ENCODE results near the gene CYP2E1. TPM values are rescaled to one million over a fixed set of nuclear protein-coding genes. Genes with fewer than 3 reads are reported as not detected.
"Not testable (repeated sequence)": the region's sequence is repeated elsewhere in the genome, so short reads cannot be mapped to it uniquely, and the experiment has no call there.

The CYP2E1 gene
- total RNA-seq: 3,844 TPM

DNA sequence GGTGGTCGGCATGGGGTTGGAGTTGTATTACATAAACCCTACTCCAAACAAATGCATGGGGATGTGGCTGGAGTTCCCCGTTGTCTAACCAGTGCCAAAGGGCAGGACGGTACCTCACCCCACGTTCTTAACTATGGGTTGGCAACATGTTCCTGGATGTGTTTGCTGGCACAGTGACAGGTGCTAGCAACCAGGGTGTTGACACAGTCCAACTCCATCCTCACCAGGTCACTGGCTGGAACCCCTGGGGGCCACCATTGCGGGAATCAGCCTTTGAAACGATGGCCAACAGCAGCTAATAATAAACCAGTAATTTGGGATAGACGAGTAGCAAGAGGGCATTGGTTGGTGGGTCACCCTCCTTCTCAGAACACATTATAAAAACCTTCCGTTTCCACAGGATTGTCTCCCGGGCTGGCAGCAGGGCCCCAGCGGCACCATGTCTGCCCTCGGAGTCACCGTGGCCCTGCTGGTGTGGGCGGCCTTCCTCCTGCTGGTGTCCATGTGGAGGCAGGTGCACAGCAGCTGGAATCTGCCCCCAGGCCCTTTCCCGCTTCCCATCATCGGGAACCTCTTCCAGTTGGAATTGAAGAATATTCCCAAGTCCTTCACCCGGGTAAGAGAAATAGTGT is at the start of gene CYP2E1:
CYP2E1 (plus strand) TSS at position 407 of the 632 bp plus-strand sequence; CDS start at position 440, 33 bp downstream.
- peak; percentile 73 for ATAC-seq
- DNase-seq (ENCODE audit: low spot score): peak; percentile 96

DNA sequence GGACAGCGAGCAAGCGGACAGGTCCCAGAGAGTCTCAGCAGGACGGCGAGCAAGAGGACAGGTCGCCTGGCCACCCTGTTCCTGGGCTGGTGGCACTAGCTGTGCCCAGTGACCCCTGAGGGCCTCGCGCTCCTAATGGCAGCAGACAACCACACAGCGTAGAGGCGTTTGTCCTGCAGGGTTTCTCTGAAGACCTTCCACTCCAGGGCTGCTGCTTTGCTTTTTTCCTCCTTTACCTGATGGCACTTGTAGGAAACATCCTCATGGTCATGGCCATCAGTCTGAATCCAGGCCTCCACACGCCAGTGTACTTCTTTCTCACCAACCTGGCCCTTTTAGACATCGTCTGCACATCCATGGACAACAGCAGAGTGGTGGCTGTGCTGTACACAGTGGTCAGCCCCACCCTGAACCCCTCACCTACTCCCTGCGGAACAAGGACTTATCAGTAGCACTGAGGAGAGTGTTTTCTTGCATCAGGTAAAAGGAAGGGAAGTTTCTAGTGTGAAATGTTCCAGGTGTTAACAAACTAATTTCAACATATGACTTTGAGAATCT is 46.0 kb upstream of the CYP2E1 start:
- no peak for DNase-seq (ENCODE audit: low spot score)
- no peak for ATAC-seq

DNA sequence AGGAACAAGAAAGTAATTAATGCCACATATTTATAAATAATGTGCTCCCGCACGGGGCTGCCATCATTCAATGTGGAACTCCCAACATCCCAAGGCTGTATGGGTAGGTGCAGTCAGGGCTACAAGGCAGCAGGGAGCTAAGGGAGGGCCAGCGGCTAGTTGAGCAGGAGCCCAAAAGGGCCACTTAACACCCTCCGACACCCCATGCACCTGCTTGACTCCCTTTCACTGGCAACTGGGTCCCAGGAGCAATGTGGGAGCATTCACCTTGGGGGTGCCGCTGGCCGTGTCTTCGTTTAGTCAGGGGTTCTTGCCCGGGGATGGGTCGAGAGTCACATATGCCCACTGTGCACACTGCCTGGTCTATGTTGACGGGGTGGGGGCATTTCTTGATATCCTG is 45.5 kb upstream of the CYP2E1 start:
- ATAC-seq (peak; percentile 19), DNase-seq (ENCODE audit: low spot score) (no peak)

DNA sequence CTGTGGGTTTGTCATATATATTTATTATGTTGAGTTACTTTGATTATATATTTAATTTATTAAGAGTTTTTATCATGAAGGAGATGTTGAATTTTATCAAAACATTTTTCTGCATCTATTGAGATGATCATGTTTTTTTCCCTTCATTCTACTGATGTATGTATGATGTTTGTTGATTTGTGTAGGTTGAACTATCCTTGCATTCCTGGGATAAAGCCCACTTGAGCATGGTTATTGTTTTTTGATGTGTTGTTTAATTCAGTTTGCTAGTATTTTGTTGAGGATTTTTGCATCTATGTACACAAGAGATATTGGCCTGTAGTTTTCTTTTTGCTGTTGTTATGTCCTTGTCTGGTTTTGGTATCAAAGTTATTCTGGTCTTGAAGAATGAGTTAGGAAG is 42.3 kb upstream of the CYP2E1 start:
- DNase-seq (ENCODE audit: low spot score) (no peak), ATAC-seq (no peak)

DNA sequence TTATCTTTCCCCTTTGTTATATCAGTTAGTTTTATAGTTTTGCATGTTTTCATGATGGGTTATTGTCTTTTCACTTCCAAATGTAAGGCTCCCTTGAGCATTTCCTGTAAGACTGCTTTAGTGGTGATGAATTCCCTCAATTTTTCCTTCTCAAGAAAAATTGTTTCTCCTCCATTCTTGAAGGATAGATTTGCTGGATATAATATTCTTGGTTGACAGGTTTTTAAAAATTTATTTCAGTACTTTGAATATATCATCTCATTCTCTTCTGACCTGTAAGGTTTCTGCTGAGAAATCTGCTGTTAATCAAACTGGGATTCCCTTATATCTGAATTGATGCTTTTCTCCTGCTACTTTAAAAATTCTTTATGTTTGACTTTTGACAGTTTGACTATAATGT is 40.1 kb upstream of the CYP2E1 start:
- DNase-seq (ENCODE audit: low spot score) (no peak), ATAC-seq (no peak)

DNA sequence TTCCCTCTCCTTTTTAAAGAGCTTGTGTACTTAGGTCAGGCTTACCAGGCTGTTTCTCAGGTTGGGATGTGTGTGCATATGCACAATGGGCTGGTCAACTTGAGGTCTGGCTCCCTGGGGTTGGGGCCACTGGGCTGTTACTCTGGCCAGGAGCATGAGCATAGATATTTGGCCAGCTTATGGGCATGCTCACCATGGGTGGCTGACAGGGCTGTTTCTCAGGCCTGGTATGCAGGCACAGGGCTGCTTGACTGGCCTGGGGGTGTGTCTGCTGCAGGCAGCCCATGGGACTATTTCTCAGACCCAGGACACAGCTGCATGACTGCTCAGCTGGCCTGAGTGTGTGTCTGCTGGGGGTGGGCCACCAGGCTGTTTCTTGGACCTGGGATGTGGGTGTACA is 38.8 kb upstream of the CYP2E1 start:
- ATAC-seq (peak; percentile 10), DNase-seq (ENCODE audit: low spot score) (no peak)

DNA sequence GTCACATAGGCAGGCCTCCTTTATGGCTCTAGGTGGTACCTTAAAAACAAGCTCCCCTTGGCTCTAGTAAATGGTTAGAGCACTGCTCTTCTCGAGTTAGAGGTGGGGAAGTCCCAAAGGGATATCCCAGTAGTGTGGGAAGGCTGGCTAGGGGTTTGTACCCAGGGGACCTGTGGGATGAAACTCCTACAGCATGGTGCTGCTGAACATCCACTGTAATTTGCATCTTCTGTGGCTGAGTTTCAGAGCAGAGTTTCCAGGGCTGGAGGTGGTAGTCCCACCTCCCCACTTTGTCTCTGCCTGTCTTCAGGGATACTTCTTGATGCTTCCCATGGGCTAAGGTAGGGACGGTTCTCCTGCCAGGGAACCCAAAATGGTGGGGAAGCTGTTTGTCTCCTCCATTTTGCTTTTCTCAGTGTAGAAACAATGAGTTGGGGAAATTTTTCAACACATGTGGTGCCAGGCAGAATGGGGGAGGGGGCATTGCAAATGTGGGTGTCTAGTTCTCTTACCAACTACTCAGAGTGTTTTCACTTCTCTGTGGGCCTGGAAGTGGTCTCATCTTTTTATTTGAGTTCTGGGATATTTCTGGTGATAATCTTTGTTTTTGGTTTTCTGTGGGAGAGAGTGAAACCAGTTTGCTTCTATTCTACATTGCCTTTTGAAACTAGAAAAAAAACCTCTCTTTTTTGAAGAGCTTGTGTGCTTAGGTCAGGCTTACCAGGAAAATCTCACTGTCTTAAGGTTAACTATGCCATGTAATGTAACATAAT is 37.2 kb upstream of the CYP2E1 start:
- DNase-seq (ENCODE audit: low spot score) (no peak), ATAC-seq (no peak)

DNA sequence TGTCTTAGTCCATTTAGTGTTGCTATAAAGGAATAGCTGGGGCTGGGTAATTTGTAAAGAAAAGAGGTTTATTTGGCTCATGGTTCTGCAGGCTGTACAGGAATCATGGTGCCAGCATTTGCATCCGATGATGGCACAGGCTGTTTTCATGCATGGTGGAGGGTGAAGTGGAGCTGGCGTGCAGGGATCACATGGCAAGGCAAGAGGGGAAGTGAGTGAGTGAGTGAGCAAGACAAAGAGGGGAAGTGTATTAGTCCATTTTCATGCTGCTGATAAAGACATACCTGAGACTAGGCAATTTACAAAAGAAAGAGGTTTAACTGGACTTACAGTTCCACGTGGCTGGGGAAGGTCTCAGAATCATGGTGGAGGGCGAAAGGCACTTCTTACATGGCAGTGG is 33.6 kb upstream of the CYP2E1 start:
- DNase-seq (ENCODE audit: low spot score); ATAC-seq: not testable (repeated sequence)

DNA sequence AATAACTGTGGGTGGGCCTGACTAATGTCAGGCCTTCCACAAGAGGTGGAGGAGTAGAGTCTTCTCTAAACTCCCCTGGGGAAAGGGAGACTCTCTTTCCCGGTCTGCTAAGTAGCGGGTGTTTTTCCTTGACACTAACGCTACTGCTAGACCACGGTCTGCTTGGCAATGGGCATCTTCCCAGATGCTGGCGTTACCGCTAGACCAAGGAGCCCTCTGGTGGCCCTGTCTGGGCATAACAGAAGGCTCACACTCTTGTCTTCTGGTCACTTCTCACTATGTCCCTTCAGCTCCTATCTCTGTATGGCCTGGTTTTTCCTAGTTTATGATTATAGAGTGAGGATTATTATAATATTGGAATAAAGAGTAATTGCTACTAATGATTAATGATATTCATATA is 29.8 kb upstream of the CYP2E1 start:
- DNase-seq (ENCODE audit: low spot score); ATAC-seq: not testable (repeated sequence)

DNA sequence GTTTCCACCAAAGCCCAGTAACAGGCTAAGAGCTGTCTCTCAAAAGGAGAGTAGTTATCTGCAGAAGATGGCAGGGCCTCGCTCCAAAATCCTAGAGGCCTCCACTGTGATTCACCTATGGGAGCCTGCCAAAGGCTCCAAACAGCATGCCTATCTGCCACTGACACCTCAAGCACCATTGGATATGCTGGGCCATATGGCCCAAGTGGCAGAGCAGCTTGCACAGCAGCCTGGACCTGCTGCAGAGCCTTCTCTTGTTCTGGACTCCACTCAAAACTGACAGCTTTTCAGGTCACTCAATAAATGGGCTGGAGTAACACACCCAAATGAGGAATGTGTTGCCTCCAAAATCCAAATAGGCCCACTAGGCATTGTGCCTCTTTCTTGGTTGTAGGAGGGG is 28.0 kb upstream of the CYP2E1 start:
- DNase-seq (ENCODE audit: low spot score); ATAC-seq: not testable (repeated sequence)

DNA sequence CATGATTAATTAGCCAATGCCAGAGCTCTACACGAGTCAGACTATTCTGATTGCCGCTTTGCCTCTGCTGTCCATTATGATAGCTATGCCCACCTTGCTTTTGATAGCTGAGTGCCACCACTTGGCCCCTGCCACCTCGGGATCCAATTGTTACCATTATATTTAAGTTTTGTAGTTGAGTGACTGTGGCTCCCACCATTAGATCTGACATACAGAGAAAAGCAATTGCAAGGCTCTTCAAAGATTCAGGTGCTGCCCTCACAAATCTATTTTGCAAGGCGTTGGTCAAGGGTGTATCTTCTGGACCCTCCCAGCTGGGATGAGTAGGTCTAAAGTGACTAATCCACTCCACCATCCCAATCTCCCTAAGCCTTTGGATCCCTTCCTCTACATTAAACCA is 26.3 kb upstream of the CYP2E1 start:
- not testable (repeated sequence) for ATAC-seq; DNase-seq (ENCODE audit: low spot score)

DNA sequence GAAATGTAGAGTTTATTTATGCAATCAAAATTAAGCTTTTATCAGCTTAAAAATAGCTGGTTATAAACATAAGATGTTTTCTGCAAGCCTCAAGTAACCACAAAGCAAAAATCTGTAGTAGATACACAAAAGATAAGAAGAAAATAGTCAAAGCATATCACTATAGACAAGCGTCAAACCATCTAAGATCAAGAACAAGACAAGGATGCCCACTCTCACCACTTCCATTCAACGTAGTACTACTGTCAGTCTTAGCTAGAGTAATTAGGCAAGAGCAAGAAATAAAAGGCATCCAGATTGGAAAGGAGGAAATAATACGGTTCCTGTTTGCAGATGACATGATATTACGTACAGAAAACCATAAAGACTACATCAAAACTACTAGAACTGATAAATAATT is 17.5 kb upstream of the CYP2E1 start:
- no peak for ATAC-seq
- DNase-seq (ENCODE audit: low spot score): no peak

DNA sequence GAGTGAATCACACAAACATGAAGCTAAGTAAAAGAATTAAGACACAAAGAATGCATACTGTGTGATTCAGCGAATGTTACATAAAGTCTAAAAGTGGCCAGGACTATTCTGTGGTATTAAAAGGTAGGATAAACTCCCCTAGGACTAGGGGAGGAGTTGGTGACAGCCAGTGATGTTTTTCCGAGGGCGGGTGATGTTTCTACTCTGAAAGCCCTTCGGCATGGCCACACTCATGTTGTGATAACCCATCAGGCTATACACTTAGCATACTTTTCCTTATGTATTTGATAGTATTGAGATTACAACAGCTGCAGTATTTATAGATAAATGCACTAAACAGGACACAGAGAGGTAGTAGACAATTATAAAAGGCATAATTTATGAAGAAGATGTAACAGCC is 15.8 kb upstream of the CYP2E1 start:
- ATAC-seq: peak; percentile 16

DNA sequence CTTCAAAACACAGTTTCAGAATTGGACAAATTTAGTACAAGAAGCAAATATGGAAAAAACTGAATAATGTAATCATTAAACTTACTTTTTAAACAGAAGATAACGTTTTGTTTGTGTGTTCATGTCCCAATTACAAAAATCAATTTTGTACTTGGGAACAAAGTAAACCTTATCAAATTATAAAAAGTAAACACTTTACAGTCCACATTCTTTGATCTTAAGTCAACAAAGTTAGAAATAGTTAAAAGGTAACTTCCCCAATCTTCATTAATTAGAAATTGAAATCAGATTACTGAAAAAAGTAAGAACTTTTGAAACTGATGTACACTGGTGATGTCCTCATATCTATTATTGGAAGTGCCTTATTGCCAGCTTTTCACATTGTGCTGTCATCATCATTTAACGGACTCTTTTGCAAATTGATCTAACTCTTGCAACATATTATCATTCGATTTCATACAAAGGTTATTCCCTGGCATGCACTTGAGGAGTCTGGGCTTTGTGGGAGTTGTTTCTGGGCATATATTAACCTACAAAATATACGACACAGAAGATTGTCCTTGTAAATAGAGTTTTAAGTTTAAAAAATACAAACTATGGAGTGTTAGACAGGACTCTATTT is 15.1 kb upstream of the CYP2E1 start:
- ATAC-seq: peak; percentile 54
- DNase-seq (ENCODE audit: low spot score): no peak

More for the DNA sequence above, 15.8 kb upstream of the CYP2E1 start:
- DNase-seq (ENCODE audit: low spot score): no peak

DNA sequence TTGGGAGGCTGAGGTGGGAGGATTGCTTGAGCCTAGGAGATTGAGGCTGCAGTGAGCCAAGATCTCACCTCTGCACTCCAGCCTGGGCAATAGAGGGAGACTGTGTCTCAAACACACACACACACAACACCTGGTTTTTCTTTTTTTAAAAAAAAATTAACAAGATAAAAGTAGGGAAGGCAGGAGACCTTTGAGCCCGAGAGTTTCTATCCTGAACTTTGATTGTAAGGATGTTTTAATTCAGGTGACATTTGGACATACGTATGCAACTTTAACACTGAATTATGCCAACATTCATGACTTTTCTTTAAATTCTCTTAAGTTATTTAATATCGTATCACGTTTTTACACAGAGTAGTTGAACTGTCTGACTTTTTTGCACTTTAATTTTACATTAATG is 11.7 kb upstream of the CYP2E1 start:
- DNase-seq (ENCODE audit: low spot score): no peak
- no peak for ATAC-seq

DNA sequence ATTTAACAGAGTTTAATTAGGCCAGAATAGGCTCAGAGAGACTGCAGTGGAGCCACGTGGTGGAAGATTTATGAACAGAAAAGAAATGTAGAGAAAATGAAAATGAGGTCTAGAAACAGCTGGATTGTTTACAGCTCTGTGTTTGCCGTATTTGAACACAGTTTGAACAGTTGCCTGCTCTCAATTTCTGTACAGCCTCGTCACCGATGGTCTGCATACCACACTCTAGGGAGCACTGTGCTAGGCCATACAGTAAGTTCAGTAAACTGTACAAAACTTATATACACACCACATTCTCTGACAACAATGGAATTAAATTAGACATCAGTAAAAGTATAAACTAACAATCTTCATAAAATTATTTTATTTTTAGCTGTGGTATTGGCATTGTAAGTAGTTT is 11.1 kb upstream of the CYP2E1 start:
- no peak for ATAC-seq
- DNase-seq (ENCODE audit: low spot score): no peak

DNA sequence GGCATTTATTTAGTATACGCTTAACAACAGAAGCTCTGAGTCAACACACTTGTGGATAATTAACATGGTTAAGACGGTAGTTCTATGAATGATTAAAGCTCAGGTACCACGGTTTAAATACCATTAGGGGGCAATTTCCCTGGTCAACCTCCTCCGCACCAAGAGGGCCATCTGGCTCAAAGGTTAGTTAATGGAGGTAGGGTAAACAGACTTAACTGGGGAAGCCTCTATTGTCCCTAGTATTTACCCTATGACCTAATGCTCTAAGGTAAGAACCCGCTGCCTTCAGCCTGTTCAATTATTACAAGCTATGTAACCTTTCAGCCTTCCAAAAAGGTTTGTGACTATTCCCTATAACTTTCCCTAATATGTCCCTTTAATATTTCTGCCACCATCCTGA is 8.6 kb upstream of the CYP2E1 start:
- not testable (repeated sequence) for ATAC-seq

DNA sequence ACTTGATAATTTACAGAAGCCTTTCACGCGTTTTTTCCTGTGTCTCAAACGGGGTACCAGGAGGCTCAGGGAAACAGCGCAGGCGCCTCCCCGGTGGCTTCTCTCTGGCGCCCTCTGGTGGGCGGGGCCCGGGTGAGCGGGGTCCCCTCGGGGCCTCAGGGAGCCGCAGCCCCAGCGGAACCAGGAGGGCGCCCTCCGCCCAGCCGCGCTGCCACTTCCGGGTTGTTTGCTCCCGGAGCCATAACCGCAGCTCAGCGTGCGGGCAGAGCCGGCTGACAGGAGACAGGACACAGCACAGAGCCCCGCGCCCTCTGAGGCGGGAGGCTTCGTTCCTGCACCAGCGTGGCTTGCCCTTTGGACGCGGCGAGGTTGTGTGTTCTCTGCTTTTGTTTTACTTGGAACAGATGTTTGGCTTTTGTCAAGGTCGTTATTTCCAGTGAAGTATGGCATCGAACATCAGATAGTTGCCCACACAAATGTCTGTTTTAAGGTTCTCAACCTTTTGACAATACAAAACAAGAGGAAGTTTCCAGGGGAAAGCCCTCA is 6.9 kb upstream of the CYP2E1 start:
- DNase-seq (ENCODE audit: low spot score) (peak; percentile 93), ATAC-seq (peak; percentile 92)

More for the DNA sequence above, 8.6 kb upstream of the CYP2E1 start:
- not testable (repeated sequence) for DNase-seq (ENCODE audit: low spot score)

DNA sequence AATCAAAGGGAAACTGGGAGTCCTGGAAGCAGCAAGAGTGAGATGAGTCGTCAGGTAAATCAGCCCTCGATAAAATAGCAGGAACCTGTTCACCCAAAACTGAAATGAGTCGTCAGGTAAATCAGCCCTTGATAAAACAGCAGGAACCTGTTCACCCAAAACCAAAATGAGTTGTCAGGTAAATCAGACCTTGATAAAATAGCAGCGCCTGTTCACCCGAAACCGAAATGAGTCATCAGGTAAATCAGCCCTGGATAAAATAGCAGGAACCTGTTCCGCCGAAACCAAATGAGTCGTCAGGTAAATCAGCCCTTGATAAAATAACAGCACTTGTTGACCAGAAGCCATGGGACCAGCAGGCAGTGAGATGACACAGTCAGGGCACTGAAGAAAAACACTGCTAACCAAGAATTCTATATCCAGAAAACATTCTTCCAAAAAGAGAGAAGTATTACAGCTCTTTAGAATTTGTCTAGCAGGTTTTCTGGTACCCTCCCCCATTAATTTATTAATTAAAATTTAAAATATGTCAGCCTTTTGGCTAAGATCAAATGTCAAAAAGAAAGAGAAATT is 3.4 kb upstream of the CYP2E1 start:
- no peak for ATAC-seq

DNA sequence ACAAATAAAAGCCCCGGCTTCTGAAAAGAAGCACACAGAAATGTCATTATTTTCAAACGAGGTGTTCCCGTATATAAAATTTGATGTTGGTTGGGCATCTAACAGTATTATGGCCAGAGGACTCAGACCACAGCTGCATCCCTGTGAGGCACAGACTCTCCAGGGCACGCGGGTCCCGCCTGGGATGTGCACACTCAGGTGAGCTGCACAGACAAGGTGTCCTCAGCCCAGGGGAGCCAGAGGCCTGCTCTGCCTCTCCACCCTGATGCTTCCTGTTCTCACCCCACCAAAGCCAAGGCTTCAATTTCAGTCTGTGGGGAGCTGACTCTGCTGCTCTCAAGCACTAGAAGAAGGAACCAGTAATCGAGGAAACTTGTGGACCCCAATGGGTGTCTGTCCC is 1.7 kb upstream of the CYP2E1 start:
- DNase-seq (ENCODE audit: low spot score) (peak; percentile 53), ATAC-seq (peak; percentile 20)

More for the DNA sequence above, 3.4 kb upstream of the CYP2E1 start:
- no peak for DNase-seq (ENCODE audit: low spot score)

DNA sequence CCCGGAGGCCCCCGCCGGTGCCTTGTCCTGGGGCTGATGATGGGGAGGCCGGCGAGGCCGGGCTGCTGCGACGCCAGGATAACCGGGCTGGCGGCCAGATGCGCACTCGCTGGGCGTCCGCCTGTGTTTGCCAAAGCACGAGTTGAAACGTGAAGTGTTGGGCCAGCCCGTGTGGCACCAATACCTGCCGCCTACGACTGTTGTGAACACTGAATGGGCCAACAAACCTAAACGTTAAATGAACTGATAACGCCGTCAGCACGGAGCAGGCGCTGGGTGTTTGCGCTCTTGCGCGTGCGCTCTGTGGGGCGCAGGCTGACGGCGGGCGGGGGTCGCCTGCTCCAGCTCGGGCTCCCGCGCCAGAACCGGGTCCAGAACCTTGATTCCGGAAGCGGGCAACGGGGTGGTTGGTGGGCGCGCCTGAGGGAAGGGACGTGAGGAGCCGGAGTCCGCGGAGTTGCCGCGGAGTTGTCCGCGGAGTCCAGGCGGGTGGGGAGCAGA is 658 bp downstream of the CYP2E1 start:
- DNase-seq (ENCODE audit: low spot score) (peak; percentile 72), ATAC-seq (peak; percentile 5)
